Memory B cell (primary cell): Measurements from ENCODE around the gene GHDC.
"Not testable (repeated sequence)": the region's sequence is repeated elsewhere in the genome, so short reads cannot be mapped to it uniquely, and the experiment has no call there.

Source experiments
- ATAC-seq: fragments of 150-1000 bp; cut with Tn5 transposase; 2 replicates; pipeline ENCODE4 v1.10.0; 2021; ENCODE audit warnings: low read depth, mild to moderate bottlenecking, moderate library complexity
- DNase-seq, 2 donors: peaks; one replicate each; pipeline ENCODE4 v3.0.0; 2022; ENCODE audit warnings: low spot score in 2 of 2
- H3K27ac Mint-ChIP-seq: one replicate; pipeline ENCODE4 v1.8.0; 2022; ENCODE audit warnings: mild to moderate bottlenecking, moderate library complexity, mixed read lengths
- H3K27me3 Mint-ChIP-seq: one replicate; pipeline ENCODE4 v1.8.0; 2022; ENCODE audit warnings: mixed read lengths
- H3K36me3 Mint-ChIP-seq: one replicate; pipeline ENCODE4 v1.8.0; 2022; ENCODE audit warnings: mild to moderate bottlenecking, mixed read lengths
- H3K4me1 Mint-ChIP-seq: one replicate; pipeline ENCODE4 v1.8.0; 2022; ENCODE audit warnings: mixed read lengths
- H3K4me3 Mint-ChIP-seq: one replicate; pipeline ENCODE4 v1.8.0; 2022; ENCODE audit warnings: mild to moderate bottlenecking, moderate library complexity, mixed read lengths
- H3K9me3 Mint-ChIP-seq: one replicate; pipeline ENCODE4 v1.8.0; 2022; ENCODE audit warnings: mixed read lengths

Gene GHDC

DNA sequence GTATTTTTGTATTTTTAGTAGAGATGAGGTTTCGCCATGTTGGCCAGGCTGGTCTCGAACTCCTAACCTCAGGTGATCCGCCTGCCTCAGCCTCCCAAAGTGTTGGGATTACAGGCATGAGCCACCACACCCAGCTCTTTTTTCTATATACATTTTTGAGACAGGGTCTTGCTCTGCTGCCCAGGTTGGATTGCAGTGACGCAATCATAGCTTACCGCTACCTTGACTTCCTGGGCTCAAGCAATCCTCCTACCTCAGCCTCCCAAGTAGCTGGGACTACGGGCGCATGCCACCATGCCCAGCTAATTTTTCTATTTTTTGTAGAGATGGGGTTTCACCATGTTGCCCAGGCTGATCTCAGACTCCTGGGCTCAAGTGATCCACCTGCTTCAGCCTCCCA is 53.6 kb downstream of the GHDC start:
- not testable (repeated sequence) for ATAC-seq, H3K27ac Mint-ChIP-seq, H3K4me3 Mint-ChIP-seq, H3K9me3 Mint-ChIP-seq, DNase-seq, H3K27me3 Mint-ChIP-seq
- H3K4me1 Mint-ChIP-seq, result peaks cover 26% of the 10 kb centered on the region
- peaks cover 14% of the 10 kb centered on the region for H3K36me3 Mint-ChIP-seq
